GM12875 (cell line): ENCODE data around the gene DUSP22.

Experiments used
- H3K4me3 ChIP-seq: one replicate; pipeline ENCODE4 v1.5.1; 2011; ENCODE audit warnings: low read depth, low read length, control low read depth
- TF ChIP-seq, protein P1 (sequence below): IDR thresholded peaks from 2 replicates; pipeline ENCODE4 v1.5.1; 2011; ENCODE audit warnings: low read depth, mild to moderate bottlenecking, control low read depth, inconsistent platforms, low read length, moderate library complexity, borderline replicate concordance; ENCODE audit not compliant: insufficient read depth

The DUSP22 gene

DNA sequence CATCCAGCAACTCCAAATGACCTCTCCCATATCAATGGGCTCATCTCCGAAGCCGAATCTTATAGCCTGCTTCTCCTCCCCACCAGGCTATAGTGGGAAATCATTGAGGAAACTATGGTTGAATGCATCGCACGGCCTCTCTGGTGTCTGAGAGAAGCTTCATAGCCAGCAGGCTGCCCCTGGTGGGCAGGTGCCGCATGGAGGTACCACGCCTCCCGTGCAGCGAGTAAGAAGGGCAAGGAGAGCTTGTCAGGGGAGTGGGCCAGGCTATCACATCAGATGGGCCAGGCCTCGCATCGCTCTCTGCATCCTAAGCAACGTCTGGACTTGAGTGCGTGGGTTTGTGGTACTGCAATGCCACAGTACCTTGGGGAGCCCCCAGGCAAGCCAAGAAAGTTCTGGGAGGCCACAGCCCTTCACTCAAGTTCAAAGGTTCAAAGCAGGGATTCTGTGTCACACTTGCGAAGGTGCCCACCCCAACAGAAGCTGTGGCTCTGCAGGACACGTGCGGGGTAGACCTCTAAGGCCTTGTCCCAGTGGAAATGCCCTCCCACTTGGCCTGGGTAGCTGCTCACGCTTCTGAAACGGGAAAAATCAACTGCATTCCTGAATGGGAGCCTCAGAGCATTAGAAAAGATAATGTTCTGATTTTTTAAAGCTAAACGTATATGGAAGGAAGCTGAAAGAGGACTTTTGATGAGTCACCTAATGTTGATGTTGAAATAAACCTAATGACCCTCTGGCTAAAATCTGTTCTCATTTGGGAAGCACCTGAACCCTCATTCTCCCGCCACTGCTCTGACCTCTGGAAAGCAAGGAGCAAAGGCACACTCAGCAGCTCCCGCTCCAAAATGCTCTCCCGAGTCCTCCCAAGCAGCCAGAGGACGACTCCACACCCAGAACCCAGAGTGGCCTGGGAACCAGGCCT, 90.9 kb downstream of the DUSP22 start:
- H3K4me3 ChIP-seq, result no peak overlapping the region
- TF ChIP-seq, protein P1, sequence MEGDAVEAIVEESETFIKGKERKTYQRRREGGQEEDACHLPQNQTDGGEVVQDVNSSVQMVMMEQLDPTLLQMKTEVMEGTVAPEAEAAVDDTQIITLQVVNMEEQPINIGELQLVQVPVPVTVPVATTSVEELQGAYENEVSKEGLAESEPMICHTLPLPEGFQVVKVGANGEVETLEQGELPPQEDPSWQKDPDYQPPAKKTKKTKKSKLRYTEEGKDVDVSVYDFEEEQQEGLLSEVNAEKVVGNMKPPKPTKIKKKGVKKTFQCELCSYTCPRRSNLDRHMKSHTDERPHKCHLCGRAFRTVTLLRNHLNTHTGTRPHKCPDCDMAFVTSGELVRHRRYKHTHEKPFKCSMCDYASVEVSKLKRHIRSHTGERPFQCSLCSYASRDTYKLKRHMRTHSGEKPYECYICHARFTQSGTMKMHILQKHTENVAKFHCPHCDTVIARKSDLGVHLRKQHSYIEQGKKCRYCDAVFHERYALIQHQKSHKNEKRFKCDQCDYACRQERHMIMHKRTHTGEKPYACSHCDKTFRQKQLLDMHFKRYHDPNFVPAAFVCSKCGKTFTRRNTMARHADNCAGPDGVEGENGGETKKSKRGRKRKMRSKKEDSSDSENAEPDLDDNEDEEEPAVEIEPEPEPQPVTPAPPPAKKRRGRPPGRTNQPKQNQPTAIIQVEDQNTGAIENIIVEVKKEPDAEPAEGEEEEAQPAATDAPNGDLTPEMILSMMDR, result 0 out of 2 replicates have a peak, but pooled peaks have one; percentile 6

GRCh38 chr6:383856-384255, 91.6 kb downstream of the DUSP22 start:
- TF ChIP-seq, protein P1, result no peak
- H3K4me3 ChIP-seq, result no peak overlapping the region

DNA sequence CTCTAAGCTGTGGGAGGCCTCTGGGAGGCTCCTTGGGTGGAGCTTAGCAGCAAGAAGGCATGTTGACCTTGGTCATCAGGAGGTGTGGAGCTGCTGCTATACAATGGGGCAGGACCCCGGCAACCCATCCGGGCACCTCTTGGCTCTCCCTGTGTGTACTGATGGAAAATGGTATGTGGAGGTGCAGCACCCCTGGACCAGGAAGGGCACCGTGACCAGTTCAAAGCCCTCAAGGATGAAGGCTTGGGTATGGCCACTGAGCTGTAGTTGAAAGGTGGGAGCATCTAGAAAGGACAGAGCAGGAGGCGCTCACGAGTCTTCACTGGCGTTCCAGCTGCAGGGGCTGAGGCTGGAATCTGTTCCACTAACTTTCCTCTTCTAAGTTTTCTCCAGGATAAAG, 92.6 kb downstream of the DUSP22 start:
- H3K4me3 ChIP-seq, result no peak overlapping the region
- TF ChIP-seq, protein P1, result no peak

- H3K4me3 ChIP-seq, result no peak overlapping the region
- TF ChIP-seq, protein P1, result no peak
Observed at GRCh38 chr6:385614-386013, 93.3 kb downstream of the DUSP22 start.

DNA sequence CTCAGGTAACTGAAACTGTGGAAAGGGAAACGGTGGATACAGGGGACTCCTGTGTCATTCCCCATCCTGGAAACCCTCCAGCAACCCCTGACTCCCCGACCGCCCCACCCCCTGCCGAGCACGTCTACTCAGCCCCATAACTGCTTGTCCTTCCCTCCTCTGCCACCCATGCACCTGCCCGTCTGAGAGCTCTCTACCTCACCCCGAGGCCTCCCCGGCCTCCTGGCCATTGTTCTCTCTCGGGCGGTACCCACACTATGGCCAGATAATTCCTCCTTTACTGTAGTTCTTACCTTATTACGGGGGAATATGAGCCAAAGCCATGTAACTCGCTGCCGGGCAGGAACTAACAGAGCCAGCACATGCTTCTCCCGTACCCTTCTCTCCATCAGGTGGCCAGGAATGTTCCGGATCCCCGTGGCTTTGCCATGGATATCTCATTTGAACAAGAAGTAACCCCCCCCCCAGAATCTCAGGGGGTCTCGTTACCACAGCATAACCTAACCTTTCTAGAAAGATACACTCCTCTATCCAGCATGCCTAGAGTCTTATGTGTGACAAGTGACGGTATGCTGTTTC, 94.5 kb downstream of the DUSP22 start:
- TF ChIP-seq, protein P1, result no peak
- no peak overlapping the region for H3K4me3 ChIP-seq

DNA sequence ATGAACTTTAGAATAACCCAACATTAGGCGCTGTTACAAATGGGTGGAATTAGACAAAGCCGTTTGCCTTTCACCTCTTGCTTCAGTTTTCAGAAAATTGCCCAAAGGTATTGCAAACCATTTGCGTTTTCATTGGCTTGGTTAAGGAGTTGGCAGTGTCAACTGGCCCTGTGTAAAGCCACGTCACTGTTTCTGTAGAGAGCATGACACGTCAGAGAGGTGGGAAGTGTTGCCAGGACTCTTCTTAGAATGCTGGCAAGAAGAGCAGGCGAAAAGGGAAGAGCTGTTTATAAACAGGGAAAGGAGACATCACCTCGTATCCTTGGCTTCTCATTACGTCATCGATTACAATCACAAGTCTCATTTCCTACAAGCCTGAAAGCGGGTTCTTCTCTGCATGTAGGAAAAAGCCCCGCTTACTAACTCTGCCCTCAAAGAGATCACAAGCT, 95.0 kb downstream of the DUSP22 start:
- TF ChIP-seq, protein P1, result no peak
- H3K4me3 ChIP-seq, result no peak overlapping the region
